ENCODE measurements around the gene ARRB2. TPM values are rescaled to one million over a fixed set of nuclear protein-coding genes. Genes with fewer than 3 reads are reported as not detected.

The ARRB2 gene
- total RNA-seq, 1 donor from 2014 or later = 5.8 TPM

- TF ChIP-seq, protein P1, sequence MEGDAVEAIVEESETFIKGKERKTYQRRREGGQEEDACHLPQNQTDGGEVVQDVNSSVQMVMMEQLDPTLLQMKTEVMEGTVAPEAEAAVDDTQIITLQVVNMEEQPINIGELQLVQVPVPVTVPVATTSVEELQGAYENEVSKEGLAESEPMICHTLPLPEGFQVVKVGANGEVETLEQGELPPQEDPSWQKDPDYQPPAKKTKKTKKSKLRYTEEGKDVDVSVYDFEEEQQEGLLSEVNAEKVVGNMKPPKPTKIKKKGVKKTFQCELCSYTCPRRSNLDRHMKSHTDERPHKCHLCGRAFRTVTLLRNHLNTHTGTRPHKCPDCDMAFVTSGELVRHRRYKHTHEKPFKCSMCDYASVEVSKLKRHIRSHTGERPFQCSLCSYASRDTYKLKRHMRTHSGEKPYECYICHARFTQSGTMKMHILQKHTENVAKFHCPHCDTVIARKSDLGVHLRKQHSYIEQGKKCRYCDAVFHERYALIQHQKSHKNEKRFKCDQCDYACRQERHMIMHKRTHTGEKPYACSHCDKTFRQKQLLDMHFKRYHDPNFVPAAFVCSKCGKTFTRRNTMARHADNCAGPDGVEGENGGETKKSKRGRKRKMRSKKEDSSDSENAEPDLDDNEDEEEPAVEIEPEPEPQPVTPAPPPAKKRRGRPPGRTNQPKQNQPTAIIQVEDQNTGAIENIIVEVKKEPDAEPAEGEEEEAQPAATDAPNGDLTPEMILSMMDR (IDR thresholded peaks at IDR 0.05; ENCODE audit: insufficient read depth, low read length, poor library complexity, severe bottlenecking) = no peak
- H3K36me3 ChIP-seq (ENCODE audit: control insufficient read depth, insufficient read depth, low read length) = peaks cover 1% of the 10 kb centered on the region
- peaks cover 7% of the 10 kb centered on the region for H3K27me3 ChIP-seq (ENCODE audit: control insufficient read depth, insufficient read depth, low read length)
- no peak overlapping the region for H3K4me3 ChIP-seq (ENCODE audit: low read depth, low read length)
- no peak for DNase-seq (ENCODE audit: low read depth)
Measured at GRCh38 chr17:4667166-4667565, 43.3 kb upstream of the ARRB2 start.

- H3K36me3 ChIP-seq (ENCODE audit: control insufficient read depth, insufficient read depth, low read length) = peaks cover 2% of the 10 kb centered on the region
- H3K27me3 ChIP-seq (ENCODE audit: control insufficient read depth, insufficient read depth, low read length) = no peaks in the 10 kb centered on the region
- TF ChIP-seq, protein P1 (IDR thresholded peaks at IDR 0.05; ENCODE audit: insufficient read depth, low read length, poor library complexity, severe bottlenecking) = no peak
- H3K4me3 ChIP-seq (ENCODE audit: low read depth, low read length) = no peak overlapping the region
- no peak for DNase-seq (ENCODE audit: low read depth)
Measured at GRCh38 chr17:4672055-4672630, 38.3 kb upstream of the ARRB2 start.

- no peaks in the 10 kb centered on the region for H3K27me3 ChIP-seq (ENCODE audit: control insufficient read depth, insufficient read depth, low read length)
- TF ChIP-seq, protein P1 (IDR thresholded peaks at IDR 0.05; ENCODE audit: insufficient read depth, low read length, poor library complexity, severe bottlenecking) = no peak
- no peak overlapping the region for H3K4me3 ChIP-seq (ENCODE audit: low read depth, low read length)
- no peak for DNase-seq (ENCODE audit: low read depth)
- H3K36me3 ChIP-seq (ENCODE audit: control insufficient read depth, insufficient read depth, low read length) = peaks cover 2% of the 10 kb centered on the region
Measured at GRCh38 chr17:4672751-4673150, 37.7 kb upstream of the ARRB2 start.

DNA sequence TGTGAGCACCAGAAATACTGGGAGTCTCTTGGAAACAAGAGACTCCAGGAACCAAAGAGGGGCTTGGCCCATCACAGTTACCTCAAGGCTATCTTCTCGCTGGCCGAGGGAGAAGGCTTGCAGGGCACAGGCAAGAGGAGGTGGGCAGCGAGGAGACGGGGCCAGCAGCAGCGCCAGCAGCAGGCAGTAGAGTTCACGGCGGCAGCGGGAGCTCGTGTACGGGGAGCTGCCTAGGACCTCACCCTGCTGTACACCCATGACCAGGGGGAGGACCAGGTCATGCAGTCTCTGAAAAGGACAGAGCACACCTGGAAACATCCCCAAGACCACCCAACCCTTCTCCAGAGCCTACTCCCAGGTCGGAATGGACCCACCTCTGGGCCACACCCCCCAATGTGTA lies 37.3 kb upstream of the ARRB2 start:
- H3K27me3 ChIP-seq (ENCODE audit: control insufficient read depth, insufficient read depth, low read length) = no peaks in the 10 kb centered on the region
- no peak for DNase-seq (ENCODE audit: low read depth)
- TF ChIP-seq, protein P1 (IDR thresholded peaks at IDR 0.05; ENCODE audit: insufficient read depth, low read length, poor library complexity, severe bottlenecking) = no peak
- no peak overlapping the region for H3K4me3 ChIP-seq (ENCODE audit: low read depth, low read length)
- H3K36me3 ChIP-seq (ENCODE audit: control insufficient read depth, insufficient read depth, low read length) = peaks cover 2% of the 10 kb centered on the region

- Histone ChIP-seq H3K27me3 (ENCODE audit: control insufficient read depth, insufficient read depth, low read length) (no peaks in the 10 kb centered on the region), H3K4me3 (ENCODE audit: low read depth, low read length) (no peak overlapping the region), H3K36me3 (ENCODE audit: control insufficient read depth, insufficient read depth, low read length) (peaks cover 2% of the 10 kb centered on the region)
- DNase-seq (ENCODE audit: low read depth) = no peak
- TF ChIP-seq, protein P1 (IDR thresholded peaks at IDR 0.05; ENCODE audit: insufficient read depth, low read length, poor library complexity, severe bottlenecking) = no peak
Measured at GRCh38 chr17:4673986-4674684, 36.3 kb upstream of the ARRB2 start.

GRCh38 chr17:4674685-4674998 lies 35.8 kb upstream of the ARRB2 start:
- no peaks in the 10 kb centered on the region for H3K27me3 ChIP-seq (ENCODE audit: control insufficient read depth, insufficient read depth, low read length)
- TF ChIP-seq, protein P1 (IDR thresholded peaks at IDR 0.05; ENCODE audit: insufficient read depth, low read length, poor library complexity, severe bottlenecking) = no peak
- DNase-seq (ENCODE audit: low read depth) = no peak
- peaks cover 2% of the 10 kb centered on the region for H3K36me3 ChIP-seq (ENCODE audit: control insufficient read depth, insufficient read depth, low read length)
- no peak overlapping the region for H3K4me3 ChIP-seq (ENCODE audit: low read depth, low read length)
